Choroid plexus epithelial cell (primary cell): ENCODE measurements around the gene FHL3.
A peak's percentile ranks its signal among the peaks of the same experiment; 100 is the strongest.

ENCODE experiments used
- DNase-seq: peaks from one replicate; pipeline ENCODE4 v3.0.0-alpha.2; 2010; ENCODE audit warnings: low read depth
- H3K4me3 ChIP-seq: 2 replicates; pipeline ENCODE4 v1.5.1; 2011; ENCODE audit warnings: low read depth, mild to moderate bottlenecking, control low read depth, low read length, moderate library complexity
- CTCF ChIP-seq: conservative IDR thresholded peaks from 2 replicates; pipeline ENCODE4 v1.5.1; 2011; ENCODE audit warnings: low read depth, mild to moderate bottlenecking, control low read depth, inconsistent platforms, low read length, moderate library complexity

Gene FHL3

GRCh38 chr1:38030596-38031512 lies 25.5 kb upstream of the FHL3 start:
- no peak overlapping the region for H3K4me3 ChIP-seq
- TF ChIP-seq CTCF = no peak
- no peak for DNase-seq

- H3K4me3 ChIP-seq = peak overlapping the region; percentile 3
- peak; percentile 72 for DNase-seq
- TF ChIP-seq CTCF = no peak
These were observed 24.6 kb upstream of the FHL3 start for GRCh38 chr1:38029685-38030511.

GRCh38 chr1:38029081-38029681 lies 23.9 kb upstream of the FHL3 start:
- peak; percentile 48 for TF ChIP-seq CTCF
- H3K4me3 ChIP-seq = no peak overlapping the region
- peak; percentile 80 for DNase-seq

- no peak for DNase-seq
- H3K4me3 ChIP-seq = no peak overlapping the region
- no peak for TF ChIP-seq CTCF
These were observed 23.4 kb upstream of the FHL3 start for GRCh38 chr1:38028671-38029070.

GRCh38 chr1:38028105-38028591 lies 22.8 kb upstream of the FHL3 start:
- no peak for TF ChIP-seq CTCF
- DNase-seq = no peak
- H3K4me3 ChIP-seq = no peak overlapping the region

GRCh38 chr1:38027201-38028104 lies 22.1 kb upstream of the FHL3 start:
- TF ChIP-seq CTCF = no peak
- no peak for DNase-seq
- H3K4me3 ChIP-seq = no peak overlapping the region
